Spleen (tissue), 11 donors: ENCODE measurements around the gene C4orf50. TPM values are rescaled to one million over a fixed set of nuclear protein-coding genes. Genes with fewer than 3 reads are reported as not detected.

Experiments used
- DNase-seq: peaks from one replicate; pipeline ENCODE4 v3.0.0-alpha.2; 2020
- H3K27ac ChIP-seq, 8 donors: fragments of 200-600 bp; sonication (generic) in 7 of 8; 1 replicate in 4 of 8; 2 replicates in 4 of 8; pipeline versions ENCODE4 v1.5.0 to v1.8.0; 2016 to 2021; ENCODE audit warnings: inconsistent platforms in 4 of 8, mild to moderate bottlenecking in 4 of 8, moderate library complexity in 1 of 8
- H3K27me3 ChIP-seq, 7 donors: fragments of 200-600 bp; sonication (generic) in 6 of 7; replicated peaks in 1 of 7; 1 replicate in 4 of 7; 2 replicates in 3 of 7; pipeline versions ENCODE4 v1.5.0 to v1.8.0; 2016 to 2021; ENCODE audit warnings: inconsistent platforms in 3 of 7, mild to moderate bottlenecking in 1 of 7
- H3K36me3 ChIP-seq, 6 donors: fragments of 200-600 bp; sonication (generic) in 5 of 6; 1 replicate in 4 of 6; 2 replicates in 2 of 6; pipeline versions ENCODE4 v1.5.0 to v1.8.0; 2016 to 2021; ENCODE audit warnings: inconsistent platforms in 2 of 6
- H3K4me1 ChIP-seq, 6 donors: fragments of 200-600 bp; sonication (generic) in 5 of 6; 1 replicate in 3 of 6; 2 replicates in 3 of 6; pipeline versions ENCODE4 v1.5.0 to v1.8.0; 2016 to 2021; ENCODE audit warnings: inconsistent platforms in 3 of 6
- H3K4me3 ChIP-seq, 8 donors: fragments of 200-600 bp; sonication (generic) in 7 of 8; 1 replicate in 4 of 8; 2 replicates in 4 of 8; pipeline versions ENCODE4 v1.5.0 to v1.8.0; 2016 to 2021; ENCODE audit warnings: inconsistent platforms in 4 of 8, mild to moderate bottlenecking in 4 of 8, moderate library complexity in 2 of 8
- H3K9me3 ChIP-seq, 8 donors: fragments of 200-600 bp; sonication (generic) in 7 of 8; 1 replicate in 4 of 8; 2 replicates in 4 of 8; pipeline versions ENCODE4 v1.5.0 to v1.8.0; 2016 to 2021; ENCODE audit warnings: inconsistent platforms in 4 of 8
- POLR2A ChIP-seq, 3 donors: fragments of 450-650 bp; IDR thresholded peaks; one replicate each; pipeline ENCODE4 v1.5.1; 2017; ENCODE audit warnings: antibody characterized with exemption in 3 of 3, mild to moderate bottlenecking in 1 of 3
- POLR2AphosphoS5 ChIP-seq, 3 donors: sonication (generic); formaldehyde crosslinking; IDR thresholded peaks; one replicate each; pipeline ENCODE4 v1.5.1; 2017; ENCODE audit warnings: antibody characterized with exemption in 3 of 3
- WGBS, 5 donors: extraction: QIAGEN DNeasy Blood & Tissue Kit in 3 of 5; methylation state at CpG; one replicate each; pipeline versions ENCODE4 v1.1.5 to v1.1.7; 2013 to 2018; 5-methylcytosine and 5-hydroxymethylcytosine counted together
- intact Hi-C: fragments of 100-400 bp; cut with DNase I; formaldehyde crosslinking; loops from one replicate; pipeline ENCODE4 v1.15.0; 2023; ENCODE audit warnings: low total_unique reads
- polyA plus RNA-seq, 3 donors: library from polyadenylated mRNA; stranded (reverse); fragments of 200-250 nt; gene quantifications; one replicate each; pipeline ENCODE4 v1.2.1, GENCODE V29; 2013
- total RNA-seq, 7 donors: library from RNA; depleted of rRNA in 3 of 7; stranded (reverse); fragments of >200 nt in 3 of 7; fragmentation: NEBNext Ultra II Directional in 4 of 7; extraction: Animal tissue kit (Norgen Biotek cat#: 25700) in 4 of 7; gene quantifications; one replicate each; pipeline versions ENCODE4 v1.1.0 to v1.2.1, GENCODE V29; 2016 to 2021
- TF ChIP-seq, protein P1 (sequence below), 11 experiments: fragments of 200-600 bp in 7 of 11; fragments of 450-650 bp in 4 of 11; sonication (generic) in 4 of 11; IDR thresholded peaks in 8 of 11; conservative IDR thresholded peaks in 3 of 11; 1 replicate in 7 of 11; 2 replicates in 4 of 11; pipeline versions ENCODE4 v1.4.0 to v1.8.0; 2016 to 2021; ENCODE audit warnings: antibody characterized with exemption in 11 of 11, inconsistent platforms in 4 of 11, mild to moderate bottlenecking in 1 of 11
- donor health status: healthy with polysubstance abuse.
- donor health status: DM: no; HTN: no; CAD: no; lungs with moderate emphysema.
- donor health status: DM: no; HTN: no; CAD: no.
- donor health status: Bipolar disorder and iron deficiency.
- donor health status: healthy.
- donor health status: DM: no; HTN: no; CAD: no.
- donor health status: DM: yes; HTN: yes; CAD: no.

The C4orf50 gene
- total and polyA plus RNA-seq, 10 donors: 0.02 to 2.5 (median 0.30) TPM

DNA sequence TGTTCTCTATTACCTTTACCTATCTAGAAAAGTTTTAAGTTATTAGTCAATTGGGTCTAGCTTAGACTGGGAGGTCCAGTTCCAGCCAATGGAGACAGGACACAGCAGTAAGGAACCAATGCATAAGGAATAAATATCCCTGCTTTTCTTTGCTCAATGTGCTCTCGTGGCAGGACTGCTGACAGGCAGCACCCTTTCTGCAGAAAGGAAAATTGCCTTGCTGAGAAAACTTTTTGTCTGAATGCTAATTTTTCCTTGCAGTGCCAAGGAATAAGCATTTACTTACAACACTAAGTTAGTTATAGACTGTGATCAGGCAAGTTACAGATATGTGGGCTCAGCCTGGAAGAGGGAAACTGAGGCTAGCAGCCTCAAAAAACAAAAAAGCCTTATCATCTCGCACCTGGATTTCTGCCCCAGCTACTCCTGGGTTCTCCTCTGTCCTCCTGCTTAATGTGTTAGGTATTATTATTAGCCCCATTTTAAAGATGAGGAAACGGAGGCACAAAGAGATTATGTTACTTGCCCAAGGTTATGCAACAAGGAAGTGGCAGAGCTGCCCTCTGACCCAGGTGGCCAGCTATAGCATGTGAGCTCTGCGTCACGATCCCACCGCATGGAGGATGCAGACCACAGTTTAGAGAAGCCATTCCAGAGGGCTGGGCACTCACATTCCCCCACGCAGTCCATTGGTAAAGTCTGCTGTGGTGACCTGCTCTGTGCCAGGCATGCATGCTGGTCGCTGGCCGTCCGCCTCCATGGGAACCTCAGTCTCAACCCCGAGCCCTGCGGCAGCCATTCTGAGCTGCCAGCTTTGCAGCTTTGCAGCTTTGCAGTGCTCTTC, 40.5 kb upstream of the C4orf50 start:
- no peaks in the 10 kb centered on the region for H3K4me1 ChIP-seq
- intact Hi-C loops: no loop called here
- DNase-seq: no peak

DNA sequence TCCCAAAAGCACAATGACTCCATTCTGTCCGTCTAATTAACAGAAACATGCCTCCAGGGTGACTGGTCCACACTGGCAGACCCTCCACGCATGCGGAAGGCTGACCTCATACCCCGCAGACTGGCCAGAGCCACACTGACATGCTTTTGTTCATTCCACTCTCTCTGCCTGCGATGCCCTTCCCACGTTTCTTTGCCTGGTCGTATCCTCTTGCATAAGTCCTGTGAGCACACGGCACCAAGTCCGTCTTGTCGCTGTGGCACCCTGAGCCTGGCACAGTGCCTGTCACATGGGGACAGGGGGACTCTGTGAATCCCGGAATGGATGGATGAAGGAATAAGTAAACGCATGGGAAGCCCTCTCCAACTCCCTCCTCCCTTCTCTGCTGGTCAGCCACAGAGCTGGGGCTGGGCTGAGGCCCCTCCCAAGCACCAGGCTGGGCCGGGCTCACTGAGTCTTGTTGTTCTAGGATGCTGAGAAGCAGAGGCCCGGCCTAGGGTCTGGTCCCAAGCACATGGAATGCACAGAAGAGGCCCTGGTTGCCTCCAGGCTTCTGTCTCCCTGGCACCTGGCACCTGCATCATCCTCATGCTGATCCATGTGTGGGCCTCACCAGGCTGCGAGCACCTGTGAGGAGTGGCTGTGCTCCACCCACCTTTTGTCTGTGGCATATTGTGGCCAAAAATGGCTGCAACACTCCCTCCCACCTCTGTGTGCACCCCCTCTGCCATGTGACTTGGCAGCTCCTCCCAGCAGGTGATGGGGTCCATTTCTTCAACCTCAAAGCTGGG, 38.9 kb upstream of the C4orf50 start:
- TF ChIP-seq, protein P1, sequence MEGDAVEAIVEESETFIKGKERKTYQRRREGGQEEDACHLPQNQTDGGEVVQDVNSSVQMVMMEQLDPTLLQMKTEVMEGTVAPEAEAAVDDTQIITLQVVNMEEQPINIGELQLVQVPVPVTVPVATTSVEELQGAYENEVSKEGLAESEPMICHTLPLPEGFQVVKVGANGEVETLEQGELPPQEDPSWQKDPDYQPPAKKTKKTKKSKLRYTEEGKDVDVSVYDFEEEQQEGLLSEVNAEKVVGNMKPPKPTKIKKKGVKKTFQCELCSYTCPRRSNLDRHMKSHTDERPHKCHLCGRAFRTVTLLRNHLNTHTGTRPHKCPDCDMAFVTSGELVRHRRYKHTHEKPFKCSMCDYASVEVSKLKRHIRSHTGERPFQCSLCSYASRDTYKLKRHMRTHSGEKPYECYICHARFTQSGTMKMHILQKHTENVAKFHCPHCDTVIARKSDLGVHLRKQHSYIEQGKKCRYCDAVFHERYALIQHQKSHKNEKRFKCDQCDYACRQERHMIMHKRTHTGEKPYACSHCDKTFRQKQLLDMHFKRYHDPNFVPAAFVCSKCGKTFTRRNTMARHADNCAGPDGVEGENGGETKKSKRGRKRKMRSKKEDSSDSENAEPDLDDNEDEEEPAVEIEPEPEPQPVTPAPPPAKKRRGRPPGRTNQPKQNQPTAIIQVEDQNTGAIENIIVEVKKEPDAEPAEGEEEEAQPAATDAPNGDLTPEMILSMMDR (IDR thresholded peaks at IDR 0.05 in 8 of 11, conservative IDR thresholded peaks at IDR 0.05 in 3 of 11): no peak
- TF ChIP-seq POLR2A (IDR thresholded peaks at IDR 0.05) (no peak), POLR2AphosphoS5 (IDR thresholded peaks at IDR 0.05) (no peak)
- Histone ChIP-seq H3K4me3 (no peak overlapping the region), H3K27me3 (peaks cover 0 to 3% (median 0%) of the 10 kb centered on the region in 7 donors), H3K36me3 (peaks cover 0 to 59% (median 0%) of the 10 kb centered on the region in 6 donors), H3K4me1 (no peaks in the 10 kb centered on the region), H3K9me3 (peaks cover 13 to 62% (median 49%) of the 10 kb centered on the region in 8 donors), H3K27ac (no peak overlapping the region)
- intact Hi-C loops: no loop called here
- 86 to 90% (median 88%) methylated on average over 13 to 15 of the region's 15 CpGs for WGBS, 5 donors
- peak; percentile 55 for DNase-seq

More for the DNA sequence above, 40.5 kb upstream of the C4orf50 start:
- 92 to 95% (median 93%) methylated on average over 12 of the region's 12 CpGs for WGBS, 5 donors
- no peak overlapping the region for H3K4me3 ChIP-seq
- TF ChIP-seq POLR2AphosphoS5 (IDR thresholded peaks at IDR 0.05) (no peak), POLR2A (IDR thresholded peaks at IDR 0.05) (no peak)
- TF ChIP-seq, protein P1 (IDR thresholded peaks at IDR 0.05 in 8 of 11, conservative IDR thresholded peaks at IDR 0.05 in 3 of 11): no peak
- no peak overlapping the region for H3K27ac ChIP-seq
- peaks cover 13 to 62% (median 49%) of the 10 kb centered on the region in 8 donors for H3K9me3 ChIP-seq
- H3K27me3 ChIP-seq: peaks cover 0 to 3% (median 0%) of the 10 kb centered on the region in 7 donors
- H3K36me3 ChIP-seq: peaks cover 0 to 67% (median 0%) of the 10 kb centered on the region in 6 donors

DNA sequence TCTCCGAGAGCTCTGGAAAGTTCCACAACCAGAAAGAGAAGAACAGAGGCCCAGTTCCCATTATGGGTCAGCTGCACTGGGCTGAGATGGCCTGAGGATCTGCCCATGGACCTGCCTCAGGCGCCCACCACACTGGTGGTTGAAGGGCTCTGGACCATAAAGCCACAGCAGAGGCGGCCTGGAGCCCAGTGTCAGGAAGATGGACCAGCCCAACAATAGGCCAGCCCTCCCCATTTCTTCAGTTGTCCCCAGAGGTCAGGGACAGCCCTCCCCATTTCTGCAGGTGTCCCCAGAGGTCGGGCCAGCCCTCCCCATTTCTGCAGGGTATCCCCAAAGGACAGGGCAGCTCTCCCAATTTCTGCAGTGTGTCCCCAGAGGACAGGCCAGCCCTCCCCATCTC, 37.2 kb upstream of the C4orf50 start:
- peaks cover 13 to 45% (median 38%) of the 10 kb centered on the region in 8 donors for H3K9me3 ChIP-seq
- intact Hi-C loops: no loop called here
- DNase-seq: no peak
- TF ChIP-seq POLR2AphosphoS5 (IDR thresholded peaks at IDR 0.05) (no peak), POLR2A (IDR thresholded peaks at IDR 0.05) (no peak)
- TF ChIP-seq, protein P1 (IDR thresholded peaks at IDR 0.05 in 8 of 11, conservative IDR thresholded peaks at IDR 0.05 in 3 of 11): no peak
- 77 to 88% (median 80%) methylated on average over 4 of the region's 4 CpGs for WGBS, 5 donors
- peaks cover 0 to 10% (median 0%) of the 10 kb centered on the region in 7 donors for H3K27me3 ChIP-seq
- no peak overlapping the region for H3K27ac ChIP-seq
- H3K4me3 ChIP-seq: no peak overlapping the region
- no peaks in the 10 kb centered on the region for H3K4me1 ChIP-seq
- H3K36me3 ChIP-seq: peaks cover 0 to 42% (median 0%) of the 10 kb centered on the region in 6 donors
